ENCODE results near the gene DENND1A. TPM values are rescaled to one million over a fixed set of nuclear protein-coding genes. Genes with fewer than 3 reads are reported as not detected.
A peak's percentile ranks its signal among the peaks of the same experiment; 100 is the strongest.

DENND1A gene
- polyA plus RNA-seq, 6 donors from 2014 or later = 4.0 to 9.5 (median 5.3) TPM

- H3K27ac Mint-ChIP-seq = peak overlapping the region in 1 of 6 donors; percentile 71
- no peaks in the 10 kb centered on the region for H3K27me3 Mint-ChIP-seq
- ATAC-seq (ENCODE audit: low read depth in 2 of 2) (no peak), DNase-seq (no peak)
- H3K4me3 Mint-ChIP-seq = no peak overlapping the region
- peaks cover 0 to 4% of the 10 kb centered on the region in 2 donors for H3K36me3 Mint-ChIP-seq
- peaks cover 0 to 5% (median 0%) of the 10 kb centered on the region in 7 donors for H3K9me3 Mint-ChIP-seq
- H3K4me1 Mint-ChIP-seq = peaks cover 19 to 33% (median 21%) of the 10 kb centered on the region in 3 donors
Observed at GRCh38 chr9:123863164-123863855, 66.6 kb downstream of the DENND1A start.

DNA sequence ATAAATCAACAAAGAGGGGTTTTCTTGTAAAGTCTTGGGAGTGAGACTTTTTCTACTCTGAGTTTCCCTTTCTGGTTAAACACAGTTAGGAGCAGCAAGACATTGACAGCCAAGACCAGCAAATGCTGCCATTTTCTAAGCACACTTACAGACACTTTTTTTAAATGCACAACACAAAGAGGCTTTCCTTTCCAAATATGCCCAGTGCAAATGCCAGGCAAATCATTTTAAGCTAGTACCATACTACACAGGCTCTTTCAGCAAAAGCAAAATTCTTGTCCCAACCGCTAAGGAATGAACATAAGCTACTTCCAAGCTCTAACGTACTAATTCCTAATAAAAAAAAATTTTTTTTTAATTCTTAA lies 68.2 kb downstream of the DENND1A start:
- Mint-ChIP-seq H3K9me3 (peaks cover 0 to 5% (median 0%) of the 10 kb centered on the region in 7 donors), H3K27ac (no peak overlapping the region), H3K4me1 (peaks cover 5 to 18% (median 11%) of the 10 kb centered on the region in 3 donors), H3K4me3 (no peak overlapping the region), H3K27me3 (no peaks in the 10 kb centered on the region), H3K36me3 (peaks cover 5 to 8% of the 10 kb centered on the region in 2 donors)
- no peak for ATAC-seq (ENCODE audit: low read depth in 2 of 2)
- no peak for DNase-seq

GRCh38 chr9:123861086-123861755 lies 68.7 kb downstream of the DENND1A start:
- DNase-seq (no peak), ATAC-seq (ENCODE audit: low read depth in 2 of 2) (no peak)
- no peak overlapping the region for H3K4me3 Mint-ChIP-seq
- peaks cover 11 to 13% of the 10 kb centered on the region in 2 donors for H3K36me3 Mint-ChIP-seq
- peaks cover 5 to 15% (median 12%) of the 10 kb centered on the region in 3 donors for H3K4me1 Mint-ChIP-seq
- peaks cover 0 to 5% (median 2%) of the 10 kb centered on the region in 7 donors for H3K9me3 Mint-ChIP-seq
- H3K27me3 Mint-ChIP-seq = no peaks in the 10 kb centered on the region
- H3K27ac Mint-ChIP-seq = peak overlapping the region in 1 of 6 donors; percentile 32

GRCh38 chr9:123860603-123861002 lies 69.3 kb downstream of the DENND1A start:
- H3K36me3 Mint-ChIP-seq = peaks cover 16 to 17% of the 10 kb centered on the region in 2 donors

DNA sequence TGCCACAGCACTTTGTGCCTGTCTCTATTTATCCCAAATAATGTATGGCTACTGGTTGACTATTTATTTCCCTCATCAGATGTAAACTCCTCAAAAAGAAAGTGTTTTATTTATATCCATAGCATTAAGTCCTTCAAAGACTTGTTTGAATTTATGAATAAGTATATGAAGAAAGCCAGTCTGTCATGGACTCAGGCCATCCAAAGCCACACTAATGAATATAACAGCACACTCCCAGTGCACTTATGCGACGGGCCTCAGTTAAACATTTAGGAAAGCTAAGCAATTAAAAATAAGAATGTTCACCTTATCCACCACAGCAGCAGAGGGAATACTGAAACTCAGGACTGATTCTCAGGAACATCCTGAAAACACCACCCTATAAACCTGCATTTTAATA lies 77.5 kb downstream of the DENND1A start:
- H3K36me3 Mint-ChIP-seq = peaks cover 17 to 45% of the 10 kb centered on the region in 2 donors
- H3K27ac Mint-ChIP-seq = peak overlapping the region in 2 of 6 donors; percentile 22 to 63
- no peaks in the 10 kb centered on the region for H3K27me3 Mint-ChIP-seq
- H3K4me3 Mint-ChIP-seq = no peak overlapping the region
- DNase-seq (no peak), ATAC-seq (ENCODE audit: low read depth in 2 of 2) (no peak)
- peaks cover 3 to 14% (median 12%) of the 10 kb centered on the region in 7 donors for H3K9me3 Mint-ChIP-seq
- H3K4me1 Mint-ChIP-seq = peaks cover 0 to 22% (median 2%) of the 10 kb centered on the region in 3 donors

More at GRCh38 chr9:123860603-123861002, 69.3 kb downstream of the DENND1A start:
- ATAC-seq (ENCODE audit: low read depth in 2 of 2) (no peak), DNase-seq (no peak)
- peaks cover 0 to 14% (median 6%) of the 10 kb centered on the region in 3 donors for H3K4me1 Mint-ChIP-seq
- H3K4me3 Mint-ChIP-seq = no peak overlapping the region
- peaks cover 0 to 8% (median 0%) of the 10 kb centered on the region in 7 donors for H3K9me3 Mint-ChIP-seq
- H3K27me3 Mint-ChIP-seq = no peaks in the 10 kb centered on the region
- no peak overlapping the region for H3K27ac Mint-ChIP-seq

DNA sequence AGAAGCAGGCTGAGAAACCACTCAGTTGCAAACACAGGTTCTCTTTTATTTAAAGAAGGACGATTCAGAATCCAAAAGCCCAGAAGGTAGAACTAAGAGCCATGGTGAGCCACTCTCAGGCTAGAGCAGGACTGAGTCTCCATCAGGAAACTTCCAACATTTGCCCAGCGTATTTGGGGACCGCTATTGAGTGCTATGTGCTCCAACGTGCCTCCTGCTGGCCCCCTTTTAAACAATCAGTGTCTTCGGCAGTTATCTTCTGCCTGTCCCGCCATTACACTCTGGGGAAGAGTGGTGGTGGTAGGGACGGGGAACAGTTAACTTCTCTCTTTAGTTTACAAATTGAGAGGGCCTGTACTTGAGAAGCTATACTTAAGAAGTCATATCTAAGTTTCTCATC lies 78.1 kb downstream of the DENND1A start:
- H3K9me3 Mint-ChIP-seq = peaks cover 5 to 19% (median 15%) of the 10 kb centered on the region in 7 donors
- H3K4me1 Mint-ChIP-seq = peaks cover 0 to 20% (median 2%) of the 10 kb centered on the region in 3 donors
- DNase-seq (no peak), ATAC-seq (ENCODE audit: low read depth in 2 of 2) (no peak)
- H3K27me3 Mint-ChIP-seq = no peaks in the 10 kb centered on the region
- no peak overlapping the region for H3K4me3 Mint-ChIP-seq
- peaks cover 22 to 46% of the 10 kb centered on the region in 2 donors for H3K36me3 Mint-ChIP-seq
- peak overlapping the region in 1 of 6 donors; percentile 22 for H3K27ac Mint-ChIP-seq

GRCh38 chr9:123848447-123849085 lies 81.4 kb downstream of the DENND1A start:
- H3K27me3 Mint-ChIP-seq = no peaks in the 10 kb centered on the region
- no peak overlapping the region for H3K4me3 Mint-ChIP-seq
- peak overlapping the region in 2 of 6 donors; percentile 20 to 78 for H3K27ac Mint-ChIP-seq
- peaks cover 22 to 32% of the 10 kb centered on the region in 2 donors for H3K36me3 Mint-ChIP-seq
- ATAC-seq (ENCODE audit: low read depth in 2 of 2) (no peak), DNase-seq (no peak)
- H3K9me3 Mint-ChIP-seq = peaks cover 8 to 44% (median 34%) of the 10 kb centered on the region in 7 donors
- H3K4me1 Mint-ChIP-seq = peaks cover 0 to 5% (median 2%) of the 10 kb centered on the region in 3 donors

GRCh38 chr9:123846966-123847365 lies 83.0 kb downstream of the DENND1A start:
- no peak overlapping the region for H3K27ac Mint-ChIP-seq
- peaks cover 8 to 58% (median 44%) of the 10 kb centered on the region in 7 donors for H3K9me3 Mint-ChIP-seq

GRCh38 chr9:123843703-123844102 lies 86.2 kb downstream of the DENND1A start:
- H3K9me3 Mint-ChIP-seq = peaks cover 8 to 58% (median 43%) of the 10 kb centered on the region in 7 donors
- no peaks in the 10 kb centered on the region for H3K27me3 Mint-ChIP-seq
- H3K27ac Mint-ChIP-seq = no peak overlapping the region
- H3K36me3 Mint-ChIP-seq = peaks cover 32 to 41% of the 10 kb centered on the region in 2 donors
- no peak for DNase-seq
- no peak overlapping the region for H3K4me3 Mint-ChIP-seq
- ATAC-seq (ENCODE audit: low read depth in 2 of 2) = no peak
- peaks cover 0 to 13% (median 6%) of the 10 kb centered on the region in 3 donors for H3K4me1 Mint-ChIP-seq

More at GRCh38 chr9:123846966-123847365, 83.0 kb downstream of the DENND1A start:
- Mint-ChIP-seq H3K4me3 (no peak overlapping the region), H3K27me3 (no peaks in the 10 kb centered on the region), H3K36me3 (peaks cover 30 to 37% of the 10 kb centered on the region in 2 donors), H3K4me1 (peaks cover 0 to 5% (median 2%) of the 10 kb centered on the region in 3 donors)
- ATAC-seq (ENCODE audit: low read depth in 2 of 2) (no peak), DNase-seq (no peak)

DNA sequence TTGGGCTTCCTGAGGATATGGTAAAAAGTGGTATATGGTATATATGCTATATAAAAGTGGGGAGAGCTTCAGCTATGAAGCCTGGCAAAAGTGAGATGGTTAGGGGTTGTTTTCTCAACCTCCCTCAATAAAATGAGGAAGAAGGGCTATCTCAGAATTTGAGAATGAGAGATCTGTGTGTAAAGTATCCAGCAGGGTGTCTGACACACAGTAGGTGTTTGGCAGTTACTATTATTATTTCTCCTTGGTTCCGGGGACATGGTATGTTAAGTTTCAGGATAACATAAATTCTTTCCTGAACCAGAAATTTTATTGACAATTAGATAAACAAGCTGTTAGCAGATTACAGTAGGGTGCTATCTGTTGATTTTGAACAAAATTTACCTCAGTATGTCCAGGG lies 94.1 kb downstream of the DENND1A start:
- Mint-ChIP-seq H3K4me1 (peaks cover 24 to 26% (median 25%) of the 10 kb centered on the region in 3 donors), H3K9me3 (peaks cover 0 to 16% (median 7%) of the 10 kb centered on the region in 7 donors), H3K4me3 (peak overlapping the region; percentile 49 to 85 (median 72)), H3K27ac (peak overlapping the region in 5 of 6 donors; percentile 25 to 83 (median 82)), H3K36me3 (peaks cover 15 to 20% of the 10 kb centered on the region in 2 donors), H3K27me3 (no peaks in the 10 kb centered on the region)
- no peak for DNase-seq
- no peak for ATAC-seq (ENCODE audit: low read depth in 2 of 2)

DNA sequence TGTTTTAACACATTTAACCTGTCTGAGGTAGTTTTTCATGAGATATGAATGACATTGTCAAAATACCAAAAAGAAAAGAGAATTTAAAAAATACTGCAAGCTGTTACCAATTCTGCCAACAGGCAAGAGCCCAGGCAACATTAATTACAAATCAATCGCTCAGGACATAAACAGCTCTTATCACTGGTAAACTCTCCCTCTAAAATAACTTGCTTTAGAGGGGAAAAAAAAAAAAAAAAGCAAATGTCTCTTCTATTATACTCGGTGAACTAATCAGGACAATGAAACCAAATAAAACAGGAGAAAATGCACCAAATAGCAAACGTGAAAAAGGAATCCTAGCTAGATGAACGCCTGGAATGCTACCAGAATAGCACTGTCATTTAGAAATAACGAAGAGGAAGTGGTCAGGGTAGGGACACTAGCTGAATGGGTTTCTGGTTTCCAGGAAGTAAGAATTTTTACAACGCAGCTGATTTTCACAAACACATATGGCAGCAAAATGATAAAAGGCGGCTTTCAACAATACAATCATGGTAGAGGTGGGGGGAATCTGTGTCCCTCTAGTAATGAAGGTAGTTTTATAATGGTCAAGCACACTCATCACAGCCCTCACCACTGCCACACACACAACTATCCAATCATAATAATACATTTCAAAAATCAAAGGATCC lies 94.9 kb downstream of the DENND1A start:
- no peaks in the 10 kb centered on the region for H3K27me3 Mint-ChIP-seq
- H3K4me3 Mint-ChIP-seq = peak overlapping the region; percentile 49 to 85 (median 72)
- ATAC-seq (ENCODE audit: low read depth in 2 of 2) = peak; percentile 71 to 75
- peaks cover 0 to 20% (median 8%) of the 10 kb centered on the region in 7 donors for H3K9me3 Mint-ChIP-seq
- peak; percentile 19 for DNase-seq
- peaks cover 18 to 24% of the 10 kb centered on the region in 2 donors for H3K36me3 Mint-ChIP-seq
- peaks cover 24 to 26% (median 25%) of the 10 kb centered on the region in 3 donors for H3K4me1 Mint-ChIP-seq
- H3K27ac Mint-ChIP-seq = peak overlapping the region in 5 of 6 donors; percentile 0 to 83 (median 25)

DNA sequence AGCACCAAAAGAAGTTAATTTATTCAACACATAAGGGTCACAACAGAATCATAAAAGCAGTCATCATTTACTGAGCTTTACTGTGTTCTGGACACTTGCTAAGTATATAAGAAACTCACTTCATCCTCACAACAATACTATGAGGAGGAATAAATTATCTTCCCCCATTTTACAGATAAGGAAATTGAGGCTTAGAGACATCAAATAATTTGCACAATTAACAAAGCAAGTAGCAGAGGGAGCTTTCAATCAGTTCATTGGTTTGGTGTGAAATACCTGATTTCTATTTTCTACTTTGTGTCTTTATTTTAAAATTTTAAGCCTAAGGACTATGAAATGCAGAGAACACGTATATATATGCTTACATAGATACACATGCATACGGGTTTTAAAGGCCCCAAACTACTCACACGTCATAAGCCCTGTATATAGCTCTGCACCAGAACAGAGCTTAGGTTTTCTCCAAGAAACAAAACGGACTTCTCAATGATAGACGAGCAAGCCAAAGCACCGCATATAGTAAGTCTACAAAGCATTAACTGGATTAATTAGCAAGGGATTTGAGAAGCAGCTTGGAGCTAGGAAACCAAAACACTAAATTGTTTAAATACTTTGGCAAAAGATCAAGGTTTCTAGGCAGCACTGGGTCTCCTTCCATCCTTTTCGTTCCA lies 95.6 kb downstream of the DENND1A start:
- DNase-seq (no peak), ATAC-seq (ENCODE audit: low read depth in 2 of 2) (no peak)
- H3K9me3 Mint-ChIP-seq = peaks cover 2 to 26% (median 14%) of the 10 kb centered on the region in 7 donors
- H3K4me3 Mint-ChIP-seq = peak overlapping the region in 1 of 8 donors; percentile 72
- H3K4me1 Mint-ChIP-seq = peaks cover 24 to 26% (median 24%) of the 10 kb centered on the region in 3 donors
- H3K27ac Mint-ChIP-seq = peak overlapping the region in 2 of 6 donors; percentile 16 to 83
- H3K36me3 Mint-ChIP-seq = peaks cover 25 to 30% of the 10 kb centered on the region in 2 donors
- no peaks in the 10 kb centered on the region for H3K27me3 Mint-ChIP-seq

Data from naive B cell (primary cell).